ENCODE results near the gene GLG1.

DNA sequence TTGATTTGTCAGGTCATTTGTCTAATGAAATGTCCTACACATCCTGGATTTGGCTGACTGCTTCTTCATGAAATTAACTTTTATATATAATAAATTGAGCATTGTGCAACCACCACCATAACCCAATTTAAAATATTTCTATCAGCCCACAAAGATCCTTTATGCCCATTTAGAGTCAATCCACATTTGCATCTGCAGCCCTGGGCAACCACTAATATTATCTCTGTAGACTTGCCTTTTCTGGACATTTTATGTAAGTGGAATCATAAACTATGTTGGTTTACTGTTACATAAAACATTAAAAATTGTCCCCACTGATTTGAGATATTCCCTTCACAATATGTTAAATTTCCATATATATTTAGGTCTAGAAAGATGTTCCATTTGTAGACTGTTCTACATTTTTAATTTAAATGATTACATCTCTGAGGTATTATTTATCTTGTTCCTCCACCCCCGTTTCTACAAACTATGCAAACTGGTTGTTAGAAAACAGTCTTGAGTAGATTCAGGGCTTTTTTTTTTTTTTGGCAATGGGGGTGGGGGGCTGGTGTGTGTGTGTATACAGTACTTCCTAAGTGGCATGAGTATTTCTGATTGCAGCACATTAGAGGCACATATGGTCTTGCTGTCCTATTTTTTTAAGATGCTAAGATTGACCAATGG is 43.1 kb upstream of the GLG1 start:
- TF ChIP-seq, protein P1, sequence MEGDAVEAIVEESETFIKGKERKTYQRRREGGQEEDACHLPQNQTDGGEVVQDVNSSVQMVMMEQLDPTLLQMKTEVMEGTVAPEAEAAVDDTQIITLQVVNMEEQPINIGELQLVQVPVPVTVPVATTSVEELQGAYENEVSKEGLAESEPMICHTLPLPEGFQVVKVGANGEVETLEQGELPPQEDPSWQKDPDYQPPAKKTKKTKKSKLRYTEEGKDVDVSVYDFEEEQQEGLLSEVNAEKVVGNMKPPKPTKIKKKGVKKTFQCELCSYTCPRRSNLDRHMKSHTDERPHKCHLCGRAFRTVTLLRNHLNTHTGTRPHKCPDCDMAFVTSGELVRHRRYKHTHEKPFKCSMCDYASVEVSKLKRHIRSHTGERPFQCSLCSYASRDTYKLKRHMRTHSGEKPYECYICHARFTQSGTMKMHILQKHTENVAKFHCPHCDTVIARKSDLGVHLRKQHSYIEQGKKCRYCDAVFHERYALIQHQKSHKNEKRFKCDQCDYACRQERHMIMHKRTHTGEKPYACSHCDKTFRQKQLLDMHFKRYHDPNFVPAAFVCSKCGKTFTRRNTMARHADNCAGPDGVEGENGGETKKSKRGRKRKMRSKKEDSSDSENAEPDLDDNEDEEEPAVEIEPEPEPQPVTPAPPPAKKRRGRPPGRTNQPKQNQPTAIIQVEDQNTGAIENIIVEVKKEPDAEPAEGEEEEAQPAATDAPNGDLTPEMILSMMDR (IDR thresholded peaks at IDR 0.05 in 2 of 3, conservative IDR thresholded peaks at IDR 0.05 in 1 of 3; ENCODE audit: borderline replicate concordance in 1 of 3, insufficient read depth in 1 of 3, low read depth in 2 of 3, low read length in 2 of 3), result no peak
- TF ChIP-seq, protein P2, sequence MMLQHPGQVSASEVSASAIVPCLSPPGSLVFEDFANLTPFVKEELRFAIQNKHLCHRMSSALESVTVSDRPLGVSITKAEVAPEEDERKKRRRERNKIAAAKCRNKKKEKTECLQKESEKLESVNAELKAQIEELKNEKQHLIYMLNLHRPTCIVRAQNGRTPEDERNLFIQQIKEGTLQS (IDR thresholded peaks at IDR 0.05), result no peak
- TF ChIP-seq, protein P3, sequence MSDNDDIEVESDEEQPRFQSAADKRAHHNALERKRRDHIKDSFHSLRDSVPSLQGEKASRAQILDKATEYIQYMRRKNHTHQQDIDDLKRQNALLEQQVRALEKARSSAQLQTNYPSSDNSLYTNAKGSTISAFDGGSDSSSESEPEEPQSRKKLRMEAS (IDR thresholded peaks at IDR 0.05), result no peak
- TF ChIP-seq POLR2A (IDR thresholded peaks at IDR 0.05; ENCODE audit: borderline replicate concordance, extremely low read depth, insufficient read depth, insufficient read length) (no peak), ZNF274 (IDR thresholded peaks at IDR 0.05; ENCODE audit: low read depth, low read length) (no peak)
